Adrenal gland (tissue), 12 donors: ENCODE data around the gene NUPR1. TPM values are rescaled to one million over a fixed set of nuclear protein-coding genes. Genes with fewer than 3 reads are reported as not detected.

ENCODE experiments used
- DNase-seq, 7 donors: peaks; one replicate each; pipeline ENCODE4 v3.0.0-alpha.2; 2019 to 2020
- H3K27ac ChIP-seq, 5 donors: fragments of 200-600 bp; sonication (generic) in 4 of 5; 1 replicate in 3 of 5; 2 replicates in 2 of 5; pipeline versions ENCODE4 v1.5.1 to v1.8.0; 2016 to 2020; ENCODE audit warnings: mild to moderate bottlenecking in 1 of 5
- H3K27me3 ChIP-seq: fragments of 200-600 bp; 2 replicates; pipeline ENCODE4 v1.8.0; 2021
- H3K36me3 ChIP-seq, 2 donors: fragments of 200-600 bp; replicated peaks in 1 of 2; 1 replicate in 1 of 2; 2 replicates in 1 of 2; pipeline versions ENCODE4 v1.5.1 to v1.8.0; 2018 to 2022
- H3K4me1 ChIP-seq, 2 donors: fragments of 200-600 bp; replicated peaks in 1 of 2; 1 replicate in 1 of 2; 2 replicates in 1 of 2; pipeline versions ENCODE4 v1.5.1 to v1.8.0; 2018 to 2021
- H3K4me3 ChIP-seq, 4 donors: fragments of 200-600 bp; sonication (generic) in 3 of 4; one replicate each; pipeline ENCODE4 v1.5.1; 2016 to 2018
- H3K9me3 ChIP-seq, 3 donors: fragments of 200-600 bp; sonication (generic) in 1 of 3; replicated peaks in 1 of 3; 1 replicate in 2 of 3; 2 replicates in 1 of 3; pipeline versions ENCODE4 v1.5.1 to v1.8.0; 2016 to 2021
- POLR2A ChIP-seq, 2 donors: fragments of 450-650 bp; IDR thresholded peaks; one replicate each; pipeline ENCODE4 v1.6.1; 2017; ENCODE audit warnings: antibody characterized with exemption in 2 of 2, mild to moderate bottlenecking in 2 of 2, moderate library complexity in 1 of 2
- WGBS, 4 donors: extraction: QIAGEN DNeasy Blood & Tissue Kit in 2 of 4; methylation state at CpG; one replicate each; pipeline versions ENCODE4 v1.1.5 to v1.1.7; 2013 to 2017; 5-methylcytosine and 5-hydroxymethylcytosine counted together
- intact Hi-C, 2 donors: fragments of 100-400 bp; cut with DNase I; formaldehyde crosslinking; loops; one replicate each; pipeline versions ENCODE4 v1.14.1 to v1.15.0; 2022 to 2023
- polyA plus RNA-seq, 3 donors: library from polyadenylated mRNA; stranded (reverse); fragments of 200-250 nt in 2 of 3; fragments of 350-450 nt in 1 of 3; fragmentation: Illumina TruSeq in 1 of 3; extraction: RNeasy Lipid Tissue Mini Kit (QIAGEN cat#74804) in 1 of 3; gene quantifications; one replicate each; pipeline ENCODE4 v1.2.3, GENCODE V29; 2013 to 2014
- total RNA-seq, 9 donors: library from RNA; depleted of rRNA in 4 of 9; stranded (reverse); fragments of >200 nt in 4 of 9; fragments of 120-200 nt in 1 of 9; fragmentation: NEBNext Ultra II Directional in 1 of 9; extraction: Animal tissue kit (Norgen Biotek cat#: 25700) in 1 of 9; gene quantifications; one replicate each; pipeline versions ENCODE4 v1.1.0 to v1.2.4, GENCODE V29; 2013 to 2023
- TF ChIP-seq, protein P1 (sequence below), 6 experiments: fragments of 450-650 bp in 4 of 6; fragments of 200-600 bp in 2 of 6; sonication (generic) in 1 of 6; IDR thresholded peaks; 1 replicate in 5 of 6; 2 replicates in 1 of 6; pipeline versions ENCODE4 v1.5.1 to v1.8.0; 2016 to 2021; ENCODE audit warnings: antibody characterized with exemption in 6 of 6, mild to moderate bottlenecking in 2 of 6, moderate library complexity in 1 of 6
- donor health status: healthy with polysubstance abuse.
- donor health status: Bipolar disorder and iron deficiency.
- donor health status: DM: yes; HTN: yes; CAD: no.
- donor health status: DM: no; HTN: no; CAD: no.
- donor health status: DM: no; HTN: no; CAD: no.
- donor health status: DM: yes; HTN: yes; CAD: no.

NUPR1 gene
- total and polyA plus RNA-seq, 12 donors, result 4.9 to 746 (median 226) TPM

GRCh38 chr16:28585674-28586073 lies 46.9 kb upstream of the NUPR1 start:
- Histone ChIP-seq H3K36me3 (peaks cover 0 to 44% of the 10 kb centered on the region in 2 donors), H3K4me3 (no peak overlapping the region), H3K27me3 (no peaks in the 10 kb centered on the region), H3K27ac (no peak overlapping the region), H3K4me1 (no peaks in the 10 kb centered on the region), H3K9me3 (no peaks in the 10 kb centered on the region)
- 84 to 87% (median 86%) methylated on average over 11 of the region's 11 CpGs for WGBS, 4 donors
- intact Hi-C loops, result no loop called here
- no peak for DNase-seq
- TF ChIP-seq, protein P1, sequence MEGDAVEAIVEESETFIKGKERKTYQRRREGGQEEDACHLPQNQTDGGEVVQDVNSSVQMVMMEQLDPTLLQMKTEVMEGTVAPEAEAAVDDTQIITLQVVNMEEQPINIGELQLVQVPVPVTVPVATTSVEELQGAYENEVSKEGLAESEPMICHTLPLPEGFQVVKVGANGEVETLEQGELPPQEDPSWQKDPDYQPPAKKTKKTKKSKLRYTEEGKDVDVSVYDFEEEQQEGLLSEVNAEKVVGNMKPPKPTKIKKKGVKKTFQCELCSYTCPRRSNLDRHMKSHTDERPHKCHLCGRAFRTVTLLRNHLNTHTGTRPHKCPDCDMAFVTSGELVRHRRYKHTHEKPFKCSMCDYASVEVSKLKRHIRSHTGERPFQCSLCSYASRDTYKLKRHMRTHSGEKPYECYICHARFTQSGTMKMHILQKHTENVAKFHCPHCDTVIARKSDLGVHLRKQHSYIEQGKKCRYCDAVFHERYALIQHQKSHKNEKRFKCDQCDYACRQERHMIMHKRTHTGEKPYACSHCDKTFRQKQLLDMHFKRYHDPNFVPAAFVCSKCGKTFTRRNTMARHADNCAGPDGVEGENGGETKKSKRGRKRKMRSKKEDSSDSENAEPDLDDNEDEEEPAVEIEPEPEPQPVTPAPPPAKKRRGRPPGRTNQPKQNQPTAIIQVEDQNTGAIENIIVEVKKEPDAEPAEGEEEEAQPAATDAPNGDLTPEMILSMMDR (IDR thresholded peaks at IDR 0.05), result no peak
- TF ChIP-seq POLR2A (IDR thresholded peaks at IDR 0.05), result no peak

- TF ChIP-seq POLR2A (IDR thresholded peaks at IDR 0.05), result no peak
- TF ChIP-seq, protein P1 (IDR thresholded peaks at IDR 0.05), result no peak
- no peak overlapping the region for H3K27ac ChIP-seq
- intact Hi-C loops, result no loop called here
- no peaks in the 10 kb centered on the region for H3K4me1 ChIP-seq
- H3K36me3 ChIP-seq, result peaks cover 0 to 17% of the 10 kb centered on the region in 2 donors
- WGBS, 4 donors, result 96 to 98% (median 97%) methylated on average over 15 of the region's 15 CpGs
- no peak overlapping the region for H3K4me3 ChIP-seq
- no peak for DNase-seq
- H3K9me3 ChIP-seq, result no peaks in the 10 kb centered on the region
- no peaks in the 10 kb centered on the region for H3K27me3 ChIP-seq
Observed at GRCh38 chr16:28580726-28581315, 42.0 kb upstream of the NUPR1 start.

- Histone ChIP-seq H3K27ac (no peak overlapping the region), H3K9me3 (no peaks in the 10 kb centered on the region), H3K27me3 (no peaks in the 10 kb centered on the region), H3K36me3 (no peaks in the 10 kb centered on the region), H3K4me1 (peaks cover 0 to 6% of the 10 kb centered on the region in 2 donors), H3K4me3 (no peak overlapping the region)
- intact Hi-C loops, result no loop called here
- WGBS, 4 donors, result 93 to 97% (median 96%) methylated on average over 8 of the region's 8 CpGs
- no peak for TF ChIP-seq POLR2A (IDR thresholded peaks at IDR 0.05)
- TF ChIP-seq, protein P1 (IDR thresholded peaks at IDR 0.05), result no peak
- DNase-seq, result no peak
Observed at GRCh38 chr16:28575446-28576109, 36.8 kb upstream of the NUPR1 start.

DNA sequence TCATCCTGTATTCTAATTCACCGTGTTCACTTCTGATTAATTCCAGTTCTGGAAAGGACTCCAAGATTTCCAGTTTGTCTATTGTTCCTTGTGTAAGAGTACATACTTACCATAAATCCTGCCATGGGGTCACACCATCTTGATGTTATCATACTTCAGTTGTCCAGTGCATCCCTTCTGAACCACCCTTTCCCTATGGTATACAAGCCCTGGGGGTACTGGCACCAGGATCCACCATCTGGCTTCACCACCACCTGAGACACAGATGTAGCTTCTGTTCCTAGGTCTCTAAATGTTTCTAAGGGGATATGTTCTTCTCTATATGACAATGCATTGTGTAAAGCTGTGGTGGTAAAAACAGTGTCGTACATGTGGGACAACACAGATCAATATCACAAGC lies 36.2 kb upstream of the NUPR1 start:
- Histone ChIP-seq H3K27me3 (no peaks in the 10 kb centered on the region), H3K4me1 (peaks cover 0 to 6% of the 10 kb centered on the region in 2 donors), H3K36me3 (no peaks in the 10 kb centered on the region), H3K27ac (no peak overlapping the region), H3K9me3 (no peaks in the 10 kb centered on the region), H3K4me3 (no peak overlapping the region)
- 86 to 98% (median 95%) methylated on average over 2 of the region's 2 CpGs for WGBS, 4 donors
- TF ChIP-seq POLR2A (IDR thresholded peaks at IDR 0.05), result no peak
- TF ChIP-seq, protein P1 (IDR thresholded peaks at IDR 0.05), result no peak
- no peak for DNase-seq
- intact Hi-C loops, result no loop called here
